Activated CD4-positive, CD25-positive, alpha-beta regulatory T cell (primary cell): ENCODE measurements around the gene LFNG.
A peak's percentile ranks its signal among the peaks of the same experiment; 100 is the strongest.
"Not testable (repeated sequence)": the region's sequence is repeated elsewhere in the genome, so short reads cannot be mapped to it uniquely, and the experiment has no call there.

Source experiments
- DNase-seq, 4 experiments: peaks; one replicate each; lab custom pipeline; 2025; lab: John Stamatoyannopoulos, UW

Gene LFNG

GRCh38 chr7:2529161-2530070 lies 9.8 kb downstream of the LFNG start:
- DNase-seq: peak in 2 of 4 experiments; percentile 63 to 64

DNA sequence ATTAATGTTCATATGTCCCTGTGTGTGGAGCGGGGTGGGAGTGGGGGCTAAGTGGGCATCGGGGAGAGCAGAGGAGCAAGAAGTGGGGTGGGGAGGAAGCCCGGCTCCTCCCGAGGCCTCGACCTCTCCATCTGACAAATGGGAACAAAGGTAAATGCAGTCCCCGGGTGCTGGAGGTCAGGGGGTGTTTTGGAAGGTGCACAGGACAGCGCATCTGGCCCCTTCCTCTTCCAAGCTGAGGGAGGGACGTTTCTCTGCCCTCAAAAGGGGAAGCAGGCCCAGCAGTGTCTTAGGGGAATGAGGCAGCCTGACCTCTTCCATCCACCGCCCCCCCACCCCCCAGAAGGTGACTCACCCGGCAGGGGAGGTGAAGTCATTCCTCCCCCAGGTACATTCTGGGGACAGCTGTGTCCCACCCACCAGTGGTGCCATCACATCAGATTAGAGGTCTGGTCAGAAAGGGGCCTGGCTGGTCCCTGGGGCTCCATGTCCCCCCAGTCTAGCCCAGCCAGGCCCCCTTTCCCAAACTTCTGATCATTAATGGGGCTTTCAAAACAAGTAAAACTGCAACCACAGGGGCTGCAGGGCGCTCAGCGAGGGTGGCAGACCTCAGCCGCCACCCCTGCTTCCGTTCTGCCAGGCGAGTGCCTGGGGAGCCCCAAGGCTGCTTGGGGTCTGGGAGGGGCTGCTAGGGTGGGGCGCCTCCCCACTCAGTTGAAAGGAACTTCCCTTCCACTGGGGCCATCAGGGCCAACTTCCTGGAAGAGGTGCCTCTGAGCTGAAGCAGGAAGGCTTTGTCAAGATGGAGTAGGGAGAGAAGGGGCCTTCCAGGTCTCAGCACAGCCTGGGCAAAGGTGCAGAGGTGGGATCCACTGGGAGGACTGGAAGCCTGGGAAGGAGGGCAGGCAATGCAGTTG lies 10.8 kb downstream of the LFNG start:
- peak; percentile 44 to 71 (median 57) for DNase-seq

DNA sequence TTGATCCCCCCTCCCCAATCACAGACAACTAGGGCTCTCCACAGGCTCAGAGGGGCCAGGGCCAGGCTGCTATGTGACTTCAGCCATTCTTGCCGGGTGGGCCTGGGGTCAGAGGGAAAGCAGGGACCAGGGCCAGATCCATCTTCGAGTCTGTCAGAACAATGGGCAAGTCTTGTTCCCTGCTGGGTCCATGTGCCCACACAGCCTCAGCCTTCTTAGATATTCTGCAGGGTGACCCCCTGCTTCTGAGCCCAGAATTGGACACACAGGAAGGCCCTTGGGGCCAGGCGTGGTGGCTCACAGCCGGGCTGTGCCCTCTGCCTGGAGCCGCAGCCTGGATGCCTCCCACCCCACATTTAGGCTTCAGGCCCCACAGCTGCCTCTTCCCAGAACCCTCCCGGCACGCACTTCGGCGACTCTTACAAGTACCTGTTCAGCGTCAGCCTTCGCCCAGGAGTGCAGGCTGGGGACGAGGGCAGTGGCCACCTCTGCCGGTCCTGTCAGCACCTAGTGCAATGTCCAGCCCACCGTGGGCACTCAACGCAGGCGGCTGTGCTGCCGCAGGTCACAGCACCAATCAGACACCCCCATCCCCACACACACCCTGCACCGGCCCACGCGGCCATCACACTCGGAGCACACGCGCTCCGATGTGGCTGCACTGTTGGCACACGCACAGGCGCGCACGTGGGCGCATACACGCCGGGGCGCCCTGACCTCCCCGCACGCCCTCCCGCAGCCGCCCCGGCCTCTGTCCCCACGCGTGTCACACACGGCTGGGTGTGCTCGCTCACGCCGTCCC lies 11.6 kb downstream of the LFNG start:
- DNase-seq: not testable (repeated sequence)

DNA sequence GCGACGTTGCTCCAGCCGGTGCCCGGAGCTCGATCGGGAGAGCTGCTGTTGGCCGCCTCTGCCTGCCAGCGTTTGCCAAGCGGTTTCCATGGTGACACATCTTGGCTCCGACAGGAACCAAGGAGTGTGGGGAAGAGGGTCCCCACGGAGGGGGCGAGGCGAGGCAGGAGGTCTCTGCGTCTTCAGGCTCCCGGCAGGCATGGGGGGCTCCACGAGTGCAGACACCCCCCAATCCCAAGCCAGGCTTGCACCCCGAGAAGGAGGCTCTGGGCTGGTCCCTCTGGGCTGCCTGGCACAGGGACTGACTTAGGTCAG lies 12.2 kb downstream of the LFNG start:
- DNase-seq: not testable (repeated sequence)

- not testable (repeated sequence) for DNase-seq
Measured at GRCh38 chr7:2532199-2532772, 12.7 kb downstream of the LFNG start.

DNA sequence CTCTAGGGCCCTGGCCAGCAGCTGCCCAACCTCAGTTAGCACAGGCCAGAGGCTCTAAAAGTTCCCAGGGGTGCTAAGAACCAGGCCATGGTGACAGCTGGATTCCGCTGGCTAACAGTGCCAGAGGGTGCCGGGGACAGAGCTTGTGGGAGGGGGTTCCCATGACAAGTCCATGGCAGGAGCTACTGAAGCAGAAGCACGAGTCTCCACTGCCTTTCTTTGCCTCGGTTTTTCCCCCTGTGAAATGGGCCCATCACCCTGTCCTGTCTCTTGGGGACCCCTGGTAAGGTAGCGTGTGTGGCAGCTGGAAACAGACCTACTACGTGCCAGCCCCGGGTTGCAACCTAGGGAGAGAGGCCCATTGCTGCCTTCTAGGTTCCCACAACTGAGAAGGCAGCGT lies 13.2 kb downstream of the LFNG start:
- DNase-seq: not testable (repeated sequence)

GRCh38 chr7:2533566-2533965 lies 14.0 kb downstream of the LFNG start:
- not testable (repeated sequence) for DNase-seq

- not testable (repeated sequence) for DNase-seq
Measured at GRCh38 chr7:2534214-2534613, 14.6 kb downstream of the LFNG start.

DNA sequence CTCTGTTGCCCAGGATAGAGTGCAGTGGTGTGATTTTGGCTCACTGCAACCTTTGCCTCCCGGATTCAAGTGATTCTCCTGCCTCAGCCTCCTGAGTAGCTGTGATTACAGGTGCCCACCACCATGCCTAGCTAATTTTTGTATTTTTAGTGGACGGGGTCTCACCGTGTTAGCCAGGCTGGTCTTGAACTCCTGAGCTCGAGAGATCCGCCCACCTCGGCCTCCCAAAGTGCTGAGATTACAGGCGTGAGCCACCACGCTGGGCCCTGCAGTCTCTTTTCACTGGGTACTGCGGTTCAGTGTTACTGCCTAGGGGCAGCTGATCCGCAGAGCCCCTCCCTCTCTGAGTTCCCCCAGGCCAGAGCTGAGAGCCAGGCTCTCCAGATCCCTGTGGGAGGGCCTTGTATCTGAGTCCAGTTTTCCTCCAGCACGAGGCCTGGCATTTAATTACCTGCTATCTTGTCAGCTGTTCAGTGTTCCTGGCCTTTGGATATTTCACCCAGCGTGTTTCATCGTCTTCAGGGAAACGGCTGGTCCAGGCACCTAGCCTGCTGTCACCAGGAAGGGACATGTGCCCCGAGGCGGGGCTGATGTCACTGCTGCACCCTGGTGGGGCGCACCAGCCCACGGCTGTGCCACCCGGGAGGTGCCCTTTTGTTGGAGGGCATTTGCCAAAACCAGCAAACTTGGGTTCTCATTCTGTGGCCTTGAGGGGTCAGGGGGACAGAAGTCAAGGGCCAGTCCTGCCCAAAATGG lies 16.5 kb downstream of the LFNG start:
- DNase-seq: not testable (repeated sequence)

DNA sequence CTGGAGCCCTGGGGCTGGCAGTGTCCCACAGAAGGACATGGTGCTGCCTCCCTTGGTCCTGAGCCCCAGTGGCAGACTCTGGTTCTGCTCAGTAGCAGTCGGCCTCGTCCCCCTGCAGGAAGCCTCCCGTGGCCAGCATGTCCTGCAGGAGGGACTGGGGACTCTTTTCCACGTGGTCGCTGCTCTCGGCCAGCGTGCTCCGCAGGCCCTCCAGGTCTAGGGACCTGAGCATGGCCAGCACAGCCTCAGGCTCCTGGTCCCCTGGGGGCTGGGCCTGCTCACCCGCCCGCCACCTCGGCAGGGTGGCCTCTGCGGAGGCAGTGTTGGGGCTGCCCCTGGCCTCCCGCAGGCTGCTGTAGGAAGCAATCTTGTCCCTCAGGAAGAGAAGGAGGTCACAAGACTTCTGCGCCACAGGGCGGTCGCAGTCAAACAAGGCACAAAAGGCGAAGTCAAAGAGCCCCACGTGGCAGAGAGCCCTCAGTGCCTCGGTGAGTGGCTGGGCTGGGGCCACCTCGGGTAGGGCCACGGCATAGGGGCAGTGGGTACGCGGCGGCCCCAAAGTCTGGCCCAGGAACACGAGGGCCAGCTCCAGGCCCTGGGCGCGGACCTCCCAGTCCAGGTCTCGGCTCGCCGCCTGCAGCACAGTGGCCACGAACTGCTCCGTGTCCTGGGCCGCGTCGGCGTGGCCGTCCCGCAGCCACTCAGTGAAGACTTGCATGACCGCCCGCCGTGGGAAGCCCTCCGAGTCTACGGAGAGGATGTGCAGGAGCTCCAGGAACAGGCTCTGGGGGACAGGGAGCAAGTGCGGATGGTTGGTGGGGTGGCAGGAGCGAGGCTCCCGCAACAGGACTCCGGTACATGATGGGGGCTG lies 18.6 kb downstream of the LFNG start:
- DNase-seq: no peak

DNA sequence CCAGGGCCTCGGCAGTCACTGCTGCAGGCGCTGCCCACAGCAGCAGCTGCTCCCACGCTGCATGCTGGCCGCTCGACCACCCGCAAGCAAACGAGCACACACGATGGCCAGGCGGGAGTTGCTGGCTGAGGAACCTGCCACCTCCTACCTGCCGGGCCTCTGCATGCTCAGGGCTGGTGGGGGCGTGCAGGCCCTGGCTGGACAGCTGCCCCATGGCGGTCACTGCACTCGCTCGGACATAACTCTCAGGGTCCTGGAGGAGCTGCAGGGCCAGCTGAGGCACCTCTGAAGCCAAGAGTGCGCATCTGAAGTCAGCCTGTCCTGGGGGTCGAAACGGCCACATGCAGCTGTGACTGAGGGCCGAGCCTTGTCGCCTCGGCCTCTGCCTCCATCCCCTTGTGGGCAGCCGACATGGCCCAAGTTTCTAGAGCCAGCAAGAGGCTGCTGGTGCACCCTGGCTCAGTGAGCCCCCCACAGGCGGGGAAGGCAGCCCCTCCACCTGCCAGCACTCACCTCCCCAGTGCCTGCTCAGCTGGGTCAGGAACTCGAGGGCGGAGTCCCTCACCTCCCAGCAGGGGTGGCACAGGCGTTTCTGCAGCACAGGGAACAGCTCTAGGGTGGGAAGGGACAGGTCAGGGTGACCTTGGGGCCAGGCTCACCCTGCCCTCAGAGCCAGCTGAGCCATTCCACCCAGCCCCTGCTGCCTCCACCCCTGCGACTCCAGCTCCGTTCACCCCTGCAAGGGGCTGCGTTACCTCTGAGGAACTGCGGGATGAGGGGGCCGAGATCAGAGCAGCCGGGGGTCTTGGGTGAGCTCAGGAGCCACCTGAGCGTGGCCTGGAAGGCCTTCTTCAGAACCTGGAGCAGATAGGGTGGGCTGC lies 19.7 kb downstream of the LFNG start:
- no peak for DNase-seq

- DNase-seq: no peak
Measured at GRCh38 chr7:2540133-2540532, 20.6 kb downstream of the LFNG start.

- DNase-seq: no peak
Measured at GRCh38 chr7:2540641-2541051, 21.1 kb downstream of the LFNG start.

- no peak for DNase-seq
Measured at GRCh38 chr7:2541291-2542010, 21.9 kb downstream of the LFNG start.

DNA sequence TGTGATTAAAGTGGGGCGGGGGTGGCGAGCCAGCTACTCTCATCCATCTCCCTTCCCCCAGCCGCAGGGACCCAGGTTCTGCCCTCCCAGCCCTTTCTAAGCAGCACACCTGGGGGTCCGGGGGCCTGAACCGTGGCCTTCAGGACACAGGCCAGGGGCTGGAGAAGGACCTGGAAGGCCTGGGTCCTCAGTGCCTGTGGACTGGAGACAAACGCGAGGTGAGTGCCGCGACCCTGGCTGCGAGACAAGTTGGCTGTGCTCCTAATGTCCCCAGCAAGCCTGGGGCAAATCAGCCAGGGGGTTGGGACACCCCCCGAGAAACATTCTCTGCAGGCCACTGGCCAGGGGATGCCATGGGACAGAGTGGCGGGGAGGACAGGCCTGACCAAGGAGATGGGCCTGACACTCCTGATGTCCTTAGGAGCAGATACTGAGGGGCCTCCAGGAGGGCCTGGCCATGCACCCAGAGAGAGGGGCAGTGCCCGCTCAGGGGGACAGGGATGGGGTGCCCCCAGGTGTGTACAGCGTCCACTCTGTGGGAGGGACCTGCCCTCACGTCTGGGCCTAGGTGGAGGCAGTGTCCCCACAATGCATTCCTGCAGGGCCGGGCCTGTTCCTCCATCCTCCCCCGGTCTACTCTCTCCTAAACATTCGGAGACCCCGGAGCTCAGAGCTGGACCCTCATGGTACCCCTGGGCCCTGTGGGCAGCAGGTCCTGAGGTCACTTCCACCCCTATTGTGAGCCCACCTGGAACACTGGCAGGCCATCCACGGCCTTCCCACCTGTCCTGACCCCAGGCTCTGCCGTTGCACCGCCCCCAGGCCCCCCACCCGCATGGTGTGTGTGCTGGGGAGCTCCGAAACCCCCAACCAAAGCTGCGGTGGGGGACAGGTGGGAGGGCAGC lies 22.7 kb downstream of the LFNG start:
- DNase-seq: no peak

GRCh38 chr7:2542916-2543871 lies 23.6 kb downstream of the LFNG start:
- DNase-seq: no peak
